ENCODE results near the gene ISM2.

DNA sequence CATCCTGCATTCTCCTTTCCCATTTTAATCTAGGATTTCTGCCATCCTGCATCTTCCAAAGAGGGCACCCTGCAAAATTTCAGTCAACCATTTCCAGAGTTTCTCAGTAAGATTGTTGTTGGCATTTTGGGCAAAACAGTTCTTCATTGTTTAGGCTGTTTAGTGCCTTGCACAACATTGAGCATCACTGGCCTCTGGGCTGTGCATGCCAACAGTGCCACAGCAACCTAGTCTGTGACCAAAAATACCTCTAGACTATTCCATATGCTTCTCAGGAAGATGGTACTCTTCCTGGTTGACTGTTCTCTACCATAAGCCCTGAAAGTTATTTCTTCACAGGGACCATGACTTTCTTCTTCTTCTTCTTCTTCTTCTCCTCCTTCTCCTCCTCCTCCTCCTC, 32.5 kb upstream of the ISM2 start:
- no peak for TF ChIP-seq TCF12 (IDR thresholded peaks at IDR 0.05; ENCODE audit: low read depth, low read length)
- TF ChIP-seq EP300 (IDR thresholded peaks at IDR 0.05; ENCODE audit: borderline replicate concordance in 1 of 2, low read depth in 2 of 2, low read length in 2 of 2), result no peak
- no peak for TF ChIP-seq HDAC2 (IDR thresholded peaks at IDR 0.05; ENCODE audit: borderline replicate concordance in 1 of 2, low read depth in 2 of 2, low read length in 2 of 2)
- no peak for TF ChIP-seq CHD2 (IDR thresholded peaks at IDR 0.05; ENCODE audit: low read length)
- TF ChIP-seq EZH2 (IDR thresholded peaks at IDR 0.05; ENCODE audit: low read depth, low read length, severe bottlenecking), result no peak

Data from H1 (cell line).